NCI-H1930 (cell line): Measurements from ENCODE around the gene ADM2.
"Not testable (repeated sequence)": the region's sequence is repeated elsewhere in the genome, so short reads cannot be mapped to it uniquely, and the experiment has no call there.

ENCODE experiments used
- DNase-seq, 2 experiments: peaks; one replicate each; lab custom pipeline; 2025; lab: John Stamatoyannopoulos, UW

Gene ADM2

GRCh38 chr22:50506611-50507420 lies 25.5 kb downstream of the ADM2 start:
- no peak for DNase-seq

GRCh38 chr22:50507421-50507990 lies 26.2 kb downstream of the ADM2 start, which contains the start of gene LMF2:
Gene LMF2 (minus strand): TSS chr22:50507702. CDS start chr22:50507675, 27 bp downstream.
- DNase-seq, result peak in 1 of 2 experiments; percentile 87

GRCh38 chr22:50507991-50508884 lies 26.9 kb downstream of the ADM2 start, which contains the start of gene NCAPH2:
Gene NCAPH2 (plus strand): TSS chr22:50508224. CDS start chr22:50508338, 114 bp downstream.
- peak; percentile 93 to 97 for DNase-seq

GRCh38 chr22:50508897-50509296 lies 27.6 kb downstream of the ADM2 start:
- no peak for DNase-seq

- no peak for DNase-seq
Observed at GRCh38 chr22:50513175-50513574, 31.8 kb downstream of the ADM2 start.

- DNase-seq, result no peak
Observed at GRCh38 chr22:50516068-50516467, 34.7 kb downstream of the ADM2 start.

- DNase-seq, result no peak
Observed at GRCh38 chr22:50516891-50517290, 35.5 kb downstream of the ADM2 start.

GRCh38 chr22:50517495-50518260 lies 36.3 kb downstream of the ADM2 start:
- DNase-seq, result no peak

- no peak for DNase-seq
Observed at GRCh38 chr22:50518606-50519005, 37.3 kb downstream of the ADM2 start.

- no peak for DNase-seq
Observed at GRCh38 chr22:50519151-50519550, 37.8 kb downstream of the ADM2 start.

- not testable (repeated sequence) for DNase-seq
Observed at GRCh38 chr22:50520184-50520583, 38.8 kb downstream of the ADM2 start.

- no peak for DNase-seq
Observed at GRCh38 chr22:50520826-50521453, 39.6 kb downstream of the ADM2 start.

- DNase-seq, result no peak
Observed at GRCh38 chr22:50521710-50522109, 40.4 kb downstream of the ADM2 start.

- DNase-seq, result no peak
Observed at GRCh38 chr22:50522208-50522805, 41.0 kb downstream of the ADM2 start.

GRCh38 chr22:50522806-50523438 lies 41.6 kb downstream of the ADM2 start:
- DNase-seq, result no peak

GRCh38 chr22:50523458-50523805 lies 42.1 kb downstream of the ADM2 start:
- DNase-seq, result no peak

- DNase-seq, result no peak
Observed at GRCh38 chr22:50523806-50524675, 42.7 kb downstream of the ADM2 start.

GRCh38 chr22:50524676-50525103 lies 43.3 kb downstream of the ADM2 start:
- no peak for DNase-seq
